GM12874 (cell line): Measurements from ENCODE around the gene RNF208.

ENCODE experiments used
- CTCF ChIP-seq: IDR thresholded peaks from 2 replicates; pipeline ENCODE4 v1.5.1; 2011; ENCODE audit warnings: low read depth, mild to moderate bottlenecking, control low read depth, low read length, moderate library complexity; ENCODE audit not compliant: insufficient read depth

The RNF208 gene

GRCh38 chr9:137224830-137225694 is 3.0 kb upstream of the RNF208 start, which contains the start of gene CYSRT1:
TSS of gene CYSRT1 (plus strand) at chr9:137225174. CDS start at chr9:137225622, 448 bp downstream.
- no peak for TF ChIP-seq CTCF

- no peak for TF ChIP-seq CTCF
Measured at GRCh38 chr9:137223078-137223970, 1.3 kb upstream of the RNF208 start.

GRCh38 chr9:137221506-137222111 is 431 bp downstream of the RNF208 start:
- no peak for TF ChIP-seq CTCF

GRCh38 chr9:137221095-137221505 is 940 bp downstream of the RNF208 start:
- no peak for TF ChIP-seq CTCF

GRCh38 chr9:137220317-137221094 is 1.5 kb downstream of the RNF208 start:
- no peak for TF ChIP-seq CTCF

GRCh38 chr9:137219757-137220316 is 2.2 kb downstream of the RNF208 start:
- TF ChIP-seq CTCF = no peak
